Left renal cortex interstitium (tissue), 4 donors: ENCODE data around the gene GEN1. TPM values are rescaled to one million over a fixed set of nuclear protein-coding genes. Genes with fewer than 3 reads are reported as not detected.

Experiments
- DNase-seq, 4 donors: peaks; one replicate each; pipeline ENCODE4 v3.0.0-alpha.2; 2013; ENCODE audit warnings: low read depth in 4 of 4, low spot score in 2 of 4, missing footprints in 1 of 4
- polyA plus RNA-seq, 4 donors: library from polyadenylated mRNA; unstranded; fragments of 120-200 nt; gene quantifications; one replicate each; pipeline ENCODE4 v1.2.1, GENCODE V29; 2013; ENCODE audit not compliant: insufficient read length in 4 of 4

Gene GEN1
- polyA plus RNA-seq, 4 donors = 8.8 to 25.6 (median 14.3) TPM

DNA sequence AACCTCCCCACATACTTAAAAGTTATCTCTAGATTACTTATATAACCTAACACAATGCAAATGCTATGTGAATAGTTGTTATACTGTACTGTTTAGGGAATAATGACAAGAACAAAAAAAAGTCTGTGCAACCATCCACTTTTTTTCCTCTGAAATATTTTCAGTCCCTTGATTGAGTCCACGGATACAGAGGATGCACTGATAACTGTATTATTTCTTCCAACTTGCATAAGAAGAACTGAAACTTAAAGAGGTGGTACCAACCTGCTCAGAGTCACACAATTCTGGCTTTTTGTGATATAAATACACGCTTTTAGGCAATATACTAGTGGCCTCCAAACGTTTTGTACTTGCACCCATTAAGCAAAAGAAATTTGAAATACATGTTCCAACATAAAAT lies 1.7 kb upstream of the GEN1 start:
- no peak for DNase-seq

DNA sequence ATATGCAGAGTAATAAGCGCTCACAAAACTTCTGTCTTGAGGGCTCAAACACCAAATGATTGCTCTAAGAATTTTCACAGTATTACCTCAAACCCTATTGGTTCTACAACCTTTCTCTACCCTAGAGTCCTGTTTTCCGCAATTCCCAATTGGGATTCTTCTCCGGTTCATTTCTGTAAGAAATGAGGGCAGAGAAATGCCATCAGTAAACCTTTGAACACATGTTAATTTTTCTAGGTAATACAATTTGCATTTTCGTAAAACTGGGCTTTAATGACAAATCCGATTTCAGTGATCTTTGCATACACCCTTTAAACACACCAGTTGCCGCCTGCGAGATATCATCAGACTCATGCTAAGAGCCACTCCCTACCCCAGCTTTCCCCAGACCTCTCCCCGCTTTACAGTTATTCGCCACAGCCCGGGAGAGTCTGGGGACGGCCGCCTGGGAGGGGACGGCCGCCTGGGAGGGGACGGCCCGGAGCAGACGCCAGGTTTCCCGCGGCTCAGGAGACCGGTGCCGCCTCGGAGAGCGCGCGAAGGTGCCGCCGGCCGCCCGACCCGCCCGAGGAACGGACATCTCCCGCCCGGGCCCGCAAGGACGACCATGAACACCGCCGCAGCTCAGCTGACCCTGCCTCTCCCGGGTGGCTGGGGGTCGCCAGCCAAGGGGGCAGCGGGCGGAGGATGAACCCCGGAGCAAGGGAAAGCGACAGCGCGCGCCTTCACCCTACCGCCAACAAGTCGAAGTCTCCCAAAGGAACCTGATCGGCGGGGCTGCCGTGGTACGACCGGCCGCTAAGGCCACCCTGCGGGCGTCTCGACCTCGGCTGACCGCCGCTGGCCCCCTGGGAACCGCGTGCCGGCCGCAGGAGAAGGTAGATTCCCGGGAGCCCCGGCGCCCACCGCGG lies 791 bp upstream of the GEN1 start:
- DNase-seq = peak in 2 of 4 donors; percentile 15 to 55

DNA sequence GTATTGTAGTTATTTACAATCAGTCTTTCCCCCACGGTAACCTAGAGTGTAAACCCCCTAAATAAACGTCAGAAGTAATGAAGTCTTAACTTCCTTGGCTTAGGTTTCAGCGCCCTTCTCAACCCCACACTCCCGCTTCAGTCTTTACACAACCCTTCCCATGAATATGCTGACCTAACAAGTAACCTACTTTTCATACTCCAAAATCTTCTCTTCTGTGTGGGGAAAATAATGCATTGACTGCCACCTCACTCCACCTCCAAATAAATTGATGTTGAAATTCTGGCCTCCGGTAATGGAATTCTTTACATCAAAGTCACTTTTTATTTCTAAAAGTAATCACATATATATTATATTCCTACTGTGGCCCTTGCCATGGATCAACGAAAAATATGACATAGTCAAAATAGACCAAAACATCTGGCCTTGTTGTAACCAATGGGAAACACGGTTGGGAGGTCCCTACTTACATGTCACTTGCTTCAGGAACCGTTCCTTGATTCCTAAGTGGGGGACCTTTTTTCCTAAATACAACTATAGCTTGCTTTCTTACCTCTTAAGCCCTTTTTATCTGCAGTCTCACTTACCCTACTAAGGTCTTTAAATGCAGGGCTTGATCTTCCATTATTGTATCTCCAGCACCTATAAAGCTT lies 961 bp downstream of the GEN1 start:
- no peak for DNase-seq

DNA sequence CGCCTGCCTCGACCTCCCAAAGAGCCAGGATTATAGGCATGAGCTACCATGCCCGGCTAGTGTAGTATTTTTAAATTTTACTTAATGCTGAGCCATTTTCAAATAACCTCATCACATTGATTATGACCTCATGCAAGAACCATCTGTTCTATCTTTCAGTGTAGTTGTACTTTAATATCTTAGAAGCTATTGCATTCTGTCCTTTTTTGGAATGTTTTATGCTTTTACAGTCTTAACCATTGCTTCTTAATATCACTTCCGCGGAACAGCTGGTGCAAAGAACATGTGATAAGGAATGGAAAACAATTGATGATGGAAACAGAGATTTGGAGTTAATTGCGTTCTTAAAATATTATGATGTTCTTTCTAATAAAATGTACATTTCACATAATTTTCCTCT lies 2.7 kb downstream of the GEN1 start:
- no peak for DNase-seq

DNA sequence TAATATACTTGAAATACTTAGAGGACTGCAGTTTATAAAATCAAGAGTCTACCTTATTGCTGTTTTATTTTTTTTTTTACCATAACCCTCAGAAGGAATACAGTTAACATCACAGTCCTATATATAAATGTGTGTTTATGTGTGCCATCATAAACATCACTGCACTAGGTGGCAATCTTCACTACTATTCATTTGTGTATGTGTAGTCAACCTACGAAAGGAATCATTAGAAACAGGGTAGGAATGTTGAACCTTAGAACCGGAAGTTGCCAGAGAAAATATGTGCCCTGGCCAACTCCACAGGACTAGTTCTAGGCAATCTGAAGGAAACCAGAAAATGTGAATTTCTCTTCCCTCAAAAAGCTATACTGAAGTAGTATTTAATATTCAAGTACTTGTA lies 3.4 kb downstream of the GEN1 start:
- DNase-seq = no peak

DNA sequence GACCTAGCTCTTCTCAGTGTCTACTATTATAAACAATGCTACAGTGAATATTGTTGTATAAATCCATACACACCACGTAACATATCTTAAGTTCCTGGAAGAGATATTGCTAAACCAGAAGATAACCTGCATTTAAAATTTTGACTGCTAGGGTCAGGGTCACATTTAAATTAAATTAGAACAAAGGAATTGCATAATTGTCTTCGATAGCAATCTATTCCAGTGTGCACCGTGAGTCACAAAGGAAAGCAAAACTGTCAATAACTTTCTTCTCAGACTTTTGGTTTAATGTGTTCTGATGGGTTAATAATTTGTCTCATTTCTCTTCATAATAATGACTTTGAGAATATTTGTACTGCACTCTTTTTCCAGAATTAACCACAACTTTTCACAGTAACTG lies 4.2 kb downstream of the GEN1 start:
- no peak for DNase-seq

DNA sequence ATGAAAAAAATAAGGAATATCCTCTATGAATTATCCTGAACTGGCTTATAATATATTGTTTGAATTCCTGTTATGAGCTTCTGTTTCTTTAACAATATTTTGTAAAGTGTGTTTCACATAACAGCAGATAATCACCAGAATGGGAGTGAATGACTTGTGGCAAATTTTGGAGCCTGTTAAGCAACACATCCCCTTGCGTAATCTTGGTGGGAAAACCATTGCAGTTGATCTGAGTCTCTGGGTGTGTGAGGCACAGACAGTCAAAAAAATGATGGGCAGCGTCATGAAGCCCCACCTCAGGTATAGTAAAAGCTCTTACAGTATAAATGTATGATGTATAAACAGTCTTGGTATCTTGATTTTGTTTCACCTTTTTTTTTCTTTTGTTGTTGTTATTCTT lies 5.9 kb downstream of the GEN1 start:
- no peak for DNase-seq

DNA sequence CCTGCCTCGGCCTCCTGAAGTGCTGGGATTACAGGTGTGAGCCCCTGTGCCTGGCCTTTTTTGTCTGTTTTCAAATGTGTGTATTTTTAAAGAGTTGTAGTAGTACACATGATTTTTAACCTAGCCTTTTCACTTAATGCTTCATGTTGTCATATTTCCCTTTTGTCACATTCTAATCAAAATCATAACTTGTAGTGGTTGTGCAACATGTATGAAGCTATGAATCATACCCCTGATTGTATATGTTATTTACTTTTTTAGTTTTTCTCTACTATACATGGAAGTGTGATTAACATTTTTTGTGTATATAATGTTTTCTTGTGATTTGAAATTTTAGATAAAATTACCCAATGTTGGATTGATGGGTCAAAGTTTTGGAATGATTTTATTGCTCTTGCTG lies 8.5 kb downstream of the GEN1 start:
- DNase-seq = no peak

DNA sequence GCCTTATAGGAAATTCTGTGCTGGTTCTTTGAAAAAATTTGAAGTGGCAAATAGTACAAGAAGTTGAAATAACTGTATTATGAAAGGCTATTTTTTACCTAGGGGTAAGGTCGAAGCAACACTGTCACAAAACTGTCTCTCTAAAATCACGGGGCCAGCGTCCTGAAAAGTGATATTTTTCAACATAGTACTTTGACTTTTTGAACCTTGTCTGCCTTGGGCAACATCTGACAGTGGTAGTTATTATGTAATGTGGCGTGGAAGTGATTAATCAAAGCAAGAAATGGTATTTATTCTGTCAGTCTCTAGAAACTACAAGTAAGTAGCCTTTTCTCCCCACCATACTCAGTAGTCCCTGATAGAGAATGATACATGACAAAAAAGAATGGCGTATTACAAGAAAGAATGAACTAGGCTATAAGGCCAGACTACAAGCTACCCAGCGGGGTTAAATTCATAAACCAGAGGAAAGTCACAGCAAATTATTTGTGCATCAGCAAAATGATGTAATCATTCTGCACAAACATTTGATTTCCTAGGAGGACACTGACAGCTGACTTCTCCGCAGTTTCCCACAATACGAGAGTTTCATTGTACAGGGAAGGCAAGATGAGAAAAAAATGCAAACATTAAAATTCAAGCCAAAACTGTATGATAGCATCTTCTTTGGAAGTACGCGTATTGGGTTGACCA lies 9.8 kb downstream of the GEN1 start:
- DNase-seq = no peak

DNA sequence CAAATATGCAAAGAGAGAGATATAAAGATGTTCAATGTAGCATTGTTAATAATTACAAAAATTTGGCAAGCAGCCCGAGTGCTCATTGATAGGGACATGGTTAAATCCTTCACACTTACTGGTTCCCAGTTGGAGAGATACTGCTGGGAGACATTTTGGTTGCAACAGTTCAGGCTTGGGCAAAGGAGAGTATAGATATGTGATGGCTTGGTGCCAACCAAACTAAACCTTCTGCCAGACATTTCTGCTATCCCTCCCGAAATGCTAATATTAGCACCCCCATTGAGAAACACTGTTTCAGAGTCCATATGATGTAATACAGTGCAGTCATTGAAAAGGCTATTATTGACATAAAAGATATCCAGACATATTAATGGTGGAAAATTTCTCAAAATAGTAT lies 11.5 kb downstream of the GEN1 start:
- DNase-seq = no peak

DNA sequence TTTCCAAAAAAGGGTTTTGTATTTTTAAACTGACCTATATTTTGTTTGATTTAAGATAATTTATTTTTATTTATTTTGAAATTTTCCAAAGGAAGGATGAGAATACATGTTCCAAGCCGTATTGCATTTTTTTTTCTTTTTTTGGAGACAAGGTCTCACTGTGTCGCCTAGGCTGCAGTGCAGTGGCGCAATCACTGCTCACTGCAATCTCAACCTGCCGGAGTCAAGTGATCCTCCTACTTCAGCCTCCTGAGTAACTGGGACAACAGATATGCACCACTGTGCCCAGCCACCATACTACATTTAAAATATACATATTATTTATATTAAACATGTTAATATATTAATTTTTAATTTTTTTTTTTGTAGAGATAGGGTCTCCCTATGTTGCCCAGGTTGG lies 15.0 kb downstream of the GEN1 start:
- no peak for DNase-seq

DNA sequence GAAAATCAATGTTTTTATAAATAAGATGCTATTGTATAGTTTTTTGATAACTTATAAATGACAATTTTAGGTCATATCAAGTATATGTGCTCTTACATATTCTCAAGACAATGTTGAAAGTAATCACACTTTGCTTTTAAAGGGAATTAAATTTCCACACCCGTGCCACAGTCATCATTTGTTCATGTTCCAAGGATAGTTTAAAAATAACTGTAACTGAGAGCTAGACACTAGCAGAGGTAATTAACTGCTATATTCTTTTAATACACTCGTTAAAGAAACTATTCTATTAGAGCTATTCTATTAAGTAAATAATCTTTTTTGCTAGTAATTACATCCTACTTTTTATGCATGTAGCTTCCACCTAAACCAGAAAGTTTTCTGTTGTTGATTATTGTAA lies 18.0 kb downstream of the GEN1 start:
- no peak for DNase-seq

DNA sequence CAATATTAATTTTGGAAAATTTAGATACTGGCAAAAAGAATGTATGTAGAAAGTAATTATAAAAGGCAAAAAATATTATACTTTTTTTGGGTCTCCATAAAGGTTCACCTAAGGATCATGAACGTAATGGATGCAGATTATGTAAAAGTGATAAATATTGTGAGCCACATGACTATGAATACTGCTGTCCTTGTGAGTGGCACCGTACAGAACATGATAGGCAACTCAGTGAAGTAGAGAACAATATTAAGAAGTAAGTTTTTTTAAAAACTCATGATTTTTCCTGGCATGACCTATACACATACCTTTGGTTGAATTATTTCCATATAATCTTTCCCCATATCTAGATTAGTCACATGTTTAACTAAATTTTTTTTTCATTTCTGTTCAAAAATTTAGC lies 18.6 kb downstream of the GEN1 start:
- DNase-seq = no peak

DNA sequence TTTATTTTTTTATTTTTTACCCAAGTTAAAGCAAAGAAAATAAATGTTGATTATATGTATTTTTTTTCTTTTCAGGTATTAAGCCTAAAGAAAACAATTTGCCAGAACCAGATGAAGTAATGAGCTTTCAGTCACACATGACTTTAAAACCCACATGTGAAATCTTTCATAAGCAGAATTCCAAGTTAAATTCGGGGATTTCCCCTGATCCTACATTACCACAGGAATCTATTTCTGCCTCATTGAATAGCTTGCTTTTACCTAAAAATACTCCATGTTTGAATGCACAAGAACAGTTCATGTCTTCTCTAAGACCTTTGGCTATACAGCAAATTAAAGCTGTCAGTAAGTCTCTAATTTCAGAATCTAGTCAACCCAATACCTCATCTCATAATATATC lies 26.6 kb downstream of the GEN1 start:
- no peak for DNase-seq

DNA sequence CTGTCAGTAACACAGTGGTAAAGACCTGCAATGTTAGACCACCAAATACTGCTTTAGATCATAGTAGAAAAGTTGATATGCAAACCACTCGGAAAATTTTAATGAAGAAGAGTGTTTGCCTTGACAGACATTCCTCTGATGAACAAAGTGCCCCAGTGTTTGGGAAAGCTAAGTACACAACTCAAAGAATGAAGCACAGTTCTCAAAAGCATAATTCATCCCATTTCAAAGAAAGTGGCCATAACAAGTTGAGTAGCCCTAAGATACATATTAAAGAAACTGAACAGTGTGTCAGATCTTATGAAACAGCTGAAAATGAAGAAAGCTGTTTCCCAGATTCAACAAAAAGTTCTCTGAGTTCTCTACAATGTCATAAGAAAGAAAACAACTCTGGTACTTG lies 27.5 kb downstream of the GEN1 start:
- no peak for DNase-seq

DNA sequence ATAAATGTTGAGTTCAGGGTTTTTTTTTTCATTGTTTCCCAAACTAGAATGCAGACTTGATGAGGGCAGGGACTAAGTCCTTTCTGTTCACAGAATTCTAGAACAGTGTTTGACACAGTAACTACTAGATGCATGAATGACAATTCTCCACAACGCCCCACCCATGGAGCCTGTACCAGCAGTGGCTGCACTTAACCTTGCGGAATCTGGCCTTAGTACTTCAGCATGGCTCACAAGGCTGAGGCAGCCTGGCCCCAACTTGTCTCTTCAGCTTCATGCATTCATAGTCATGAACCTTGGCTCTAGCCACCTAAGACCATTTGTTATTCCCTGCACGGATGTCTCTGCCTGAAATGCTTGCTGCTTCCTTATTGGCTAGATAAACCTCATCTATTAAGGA lies 32.8 kb downstream of the GEN1 start:
- DNase-seq = no peak

DNA sequence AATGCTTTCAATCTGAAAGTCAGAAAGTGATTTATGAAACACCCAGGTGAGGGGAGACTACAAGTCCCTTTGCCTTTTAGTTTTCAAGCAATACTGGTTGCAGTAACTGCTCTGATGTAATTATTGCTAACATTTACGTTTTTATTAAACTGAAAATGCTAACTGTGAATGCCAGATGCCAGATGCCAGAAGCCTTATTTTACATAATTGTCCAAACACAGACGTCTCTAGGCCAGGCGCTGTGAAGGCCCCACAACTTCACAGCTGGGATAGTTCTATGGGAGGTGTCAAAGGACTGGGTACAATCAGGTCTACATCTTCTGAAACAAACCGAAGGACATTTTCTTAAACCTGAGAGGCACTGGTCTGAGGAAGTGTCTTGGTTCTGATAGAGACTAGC lies 34.8 kb downstream of the GEN1 start:
- DNase-seq = no peak

DNA sequence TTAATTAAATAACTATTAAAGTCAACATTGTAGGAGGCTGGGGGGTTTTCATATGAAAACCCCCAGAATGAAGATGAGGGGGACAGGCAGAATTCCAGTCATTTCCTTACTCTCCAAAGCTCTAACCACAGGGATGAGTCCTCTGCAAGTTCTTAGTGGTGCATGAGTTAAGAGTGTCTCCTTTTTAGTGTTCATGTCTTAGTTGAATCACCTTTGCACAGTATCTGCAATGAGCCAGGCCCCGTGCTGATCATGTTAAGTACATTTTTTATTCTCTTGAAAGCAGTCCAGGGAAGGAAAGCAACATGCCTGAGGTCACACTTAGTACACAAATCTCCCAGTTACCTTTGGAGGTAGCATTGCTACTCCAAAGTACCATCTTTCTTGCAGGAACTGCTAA lies 36.6 kb downstream of the GEN1 start:
- DNase-seq = no peak

DNA sequence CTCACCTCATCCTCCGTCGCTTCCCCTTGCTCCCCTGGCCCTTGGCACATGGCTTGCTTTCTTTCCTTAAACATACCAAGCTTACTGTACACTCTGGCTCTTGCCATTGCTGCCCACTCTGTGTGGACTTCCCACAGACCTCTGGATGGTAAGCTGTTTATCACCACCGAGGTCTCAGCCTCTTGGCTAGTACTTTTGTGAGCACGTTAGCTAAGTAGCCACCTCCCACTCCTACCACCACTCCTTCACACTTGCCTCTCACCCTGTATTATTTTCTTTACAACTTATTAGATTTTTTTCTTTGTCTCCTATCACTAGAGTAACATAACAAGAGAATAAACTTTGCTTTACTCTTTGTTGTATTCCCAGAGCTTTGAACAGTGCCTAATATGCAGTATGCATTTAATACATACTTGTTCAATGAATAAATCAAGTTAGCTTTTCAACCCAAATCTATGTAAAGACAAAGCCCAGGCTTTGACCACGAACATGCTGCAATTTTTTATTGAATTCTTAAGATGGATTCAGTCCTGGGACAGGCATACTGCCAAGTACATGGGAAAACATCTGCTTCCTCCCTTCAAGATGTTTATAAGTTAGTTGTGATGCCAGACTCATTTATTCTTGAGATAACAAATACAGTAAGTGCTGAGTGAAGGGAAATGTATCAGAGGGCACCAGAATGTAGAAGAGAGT lies 37.3 kb downstream of the GEN1 start:
- no peak for DNase-seq

DNA sequence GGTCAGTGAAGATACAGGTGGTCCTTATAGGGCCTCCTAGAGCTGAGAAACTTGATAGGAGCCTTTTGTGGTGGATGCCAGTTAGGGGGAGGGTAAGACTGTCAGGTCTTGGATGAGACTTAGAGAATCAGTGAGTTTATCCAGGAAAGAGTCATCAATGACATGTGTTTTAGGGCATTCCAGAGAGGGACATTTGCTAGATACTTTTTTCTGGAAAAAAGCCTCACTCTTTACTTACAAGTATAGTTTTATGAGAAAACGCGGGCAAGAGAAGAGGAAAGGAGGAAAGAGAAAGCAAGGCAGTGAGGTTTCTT lies 37.8 kb downstream of the GEN1 start:
- no peak for DNase-seq

DNA sequence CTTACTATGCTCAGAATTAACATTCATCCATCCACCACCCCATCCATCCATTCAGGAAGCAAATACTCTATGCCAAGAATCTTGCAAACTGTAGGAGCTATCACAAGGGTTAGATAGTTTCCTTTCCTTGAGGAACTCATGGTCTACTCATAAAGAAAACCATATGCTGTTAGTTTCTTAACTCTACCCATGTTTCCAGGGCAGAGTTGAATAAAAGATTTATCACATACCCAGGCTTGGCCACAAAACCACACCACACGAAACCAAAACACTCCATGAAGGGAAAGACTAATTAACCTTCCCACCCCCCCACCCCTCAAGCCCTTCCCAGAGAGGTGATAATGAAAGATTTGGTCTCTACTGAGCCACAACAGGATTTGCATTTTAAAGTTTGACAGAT lies 38.6 kb downstream of the GEN1 start:
- no peak for DNase-seq
